T follicular helper cell (primary cell): ENCODE measurements around the gene FHAD1.

Experiments used
- DNase-seq: peaks from one replicate; pipeline ENCODE4 v3.0.0-alpha.2; 2020; ENCODE audit warnings: low read depth

The FHAD1 gene

GRCh38 chr1:15248216-15248615 lies 1.2 kb downstream of the FHAD1 start:
- DNase-seq: no peak

- DNase-seq: no peak
These were observed 2.1 kb downstream of the FHAD1 start for GRCh38 chr1:15249081-15249480.

- no peak for DNase-seq
These were observed 5.1 kb downstream of the FHAD1 start for GRCh38 chr1:15251857-15252835.

- no peak for DNase-seq
These were observed 7.5 kb downstream of the FHAD1 start for GRCh38 chr1:15254559-15254958.

- no peak for DNase-seq
These were observed 8.6 kb downstream of the FHAD1 start for GRCh38 chr1:15255582-15256149.

- DNase-seq: no peak
These were observed 9.6 kb downstream of the FHAD1 start for GRCh38 chr1:15256584-15256983.

GRCh38 chr1:15257309-15257708 lies 10.3 kb downstream of the FHAD1 start:
- no peak for DNase-seq

- DNase-seq: no peak
These were observed 12.0 kb downstream of the FHAD1 start for GRCh38 chr1:15258833-15259621.

- DNase-seq: no peak
These were observed 12.6 kb downstream of the FHAD1 start for GRCh38 chr1:15259622-15260007.

GRCh38 chr1:15260418-15261154 lies 13.6 kb downstream of the FHAD1 start:
- DNase-seq: no peak

- no peak for DNase-seq
These were observed 14.4 kb downstream of the FHAD1 start for GRCh38 chr1:15261155-15262002.

GRCh38 chr1:15262003-15262377 lies 15.0 kb downstream of the FHAD1 start:
- DNase-seq: no peak

- no peak for DNase-seq
These were observed 15.7 kb downstream of the FHAD1 start for GRCh38 chr1:15262706-15263105.

- DNase-seq: no peak
These were observed 17.7 kb downstream of the FHAD1 start for GRCh38 chr1:15264769-15265168.

GRCh38 chr1:15271196-15271595 lies 24.2 kb downstream of the FHAD1 start:
- no peak for DNase-seq

GRCh38 chr1:15272009-15272781 lies 25.2 kb downstream of the FHAD1 start:
- no peak for DNase-seq

GRCh38 chr1:15272782-15273127 lies 25.7 kb downstream of the FHAD1 start:
- DNase-seq: no peak

- DNase-seq: no peak
These were observed 26.3 kb downstream of the FHAD1 start for GRCh38 chr1:15273274-15273673.

- no peak for DNase-seq
These were observed 29.1 kb downstream of the FHAD1 start for GRCh38 chr1:15275921-15276683.
